Tibial artery (tissue), 4 donors: Measurements from ENCODE around the gene GRIA2.

ENCODE experiments used
- DNase-seq, 2 donors: peaks; one replicate each; pipeline ENCODE4 v3.0.0-alpha.2; 2019
- H3K27ac ChIP-seq, 2 donors: fragments of 200-600 bp; sonication (generic) in 1 of 2; 1 replicate in 1 of 2; 2 replicates in 1 of 2; pipeline ENCODE4 v1.5.1; 2018 to 2019; ENCODE audit warnings: mild to moderate bottlenecking in 1 of 2
- H3K27me3 ChIP-seq, 2 donors: fragments of 200-600 bp; sonication (generic) in 1 of 2; one replicate each; pipeline versions ENCODE4 v1.5.1 to v1.6.0; 2016 to 2019
- H3K36me3 ChIP-seq, 3 donors: fragments of 200-600 bp; sonication (generic) in 2 of 3; one replicate each; pipeline ENCODE4 v1.5.1; 2016 to 2019; ENCODE audit warnings: mild to moderate bottlenecking in 2 of 3
- H3K4me1 ChIP-seq, 4 donors: fragments of 200-600 bp; sonication (generic) in 2 of 4; 1 replicate in 3 of 4; 2 replicates in 1 of 4; pipeline ENCODE4 v1.5.1; 2016 to 2019
- H3K4me3 ChIP-seq, 2 donors: fragments of 200-600 bp; sonication (generic) in 1 of 2; 1 replicate in 1 of 2; 2 replicates in 1 of 2; pipeline ENCODE4 v1.5.1; 2018 to 2019; ENCODE audit warnings: mild to moderate bottlenecking in 2 of 2
- H3K9me3 ChIP-seq, 3 donors: fragments of 200-600 bp; sonication (generic) in 1 of 3; one replicate each; pipeline ENCODE4 v1.5.1; 2016 to 2019
- CTCF ChIP-seq, 2 experiments: fragments of 200-600 bp in 1 of 2; fragments of 450-650 bp in 1 of 2; IDR thresholded peaks; one replicate each; pipeline ENCODE4 v1.5.1; 2017 to 2019; ENCODE audit warnings: antibody characterized with exemption in 2 of 2, mild to moderate bottlenecking in 1 of 2, moderate library complexity in 1 of 2
- intact Hi-C: fragments of 100-400 bp; cut with DNase I; formaldehyde crosslinking; loops from one replicate; pipeline ENCODE4 v1.15.0; 2023; ENCODE audit warnings: low total_unique reads

Gene GRIA2

GRCh38 chr4:157265281-157265680 is 44.8 kb downstream of the GRIA2 start:
- Histone ChIP-seq H3K9me3 (no peaks in the 10 kb centered on the region), H3K27me3 (no peaks in the 10 kb centered on the region), H3K27ac (no peak overlapping the region), H3K4me1 (no peaks in the 10 kb centered on the region), H3K36me3 (no peaks in the 10 kb centered on the region), H3K4me3 (no peak overlapping the region)
- TF ChIP-seq CTCF (IDR thresholded peaks at IDR 0.05): no peak
- intact Hi-C loops: no loop called here
- DNase-seq: no peak

- Histone ChIP-seq H3K4me3 (no peak overlapping the region), H3K36me3 (no peaks in the 10 kb centered on the region), H3K4me1 (no peaks in the 10 kb centered on the region), H3K27me3 (no peaks in the 10 kb centered on the region), H3K9me3 (no peaks in the 10 kb centered on the region), H3K27ac (no peak overlapping the region)
- intact Hi-C loops: no loop called here
- TF ChIP-seq CTCF (IDR thresholded peaks at IDR 0.05): no peak
- no peak for DNase-seq
Observed at GRCh38 chr4:157270108-157270507, 49.6 kb downstream of the GRIA2 start.

DNA sequence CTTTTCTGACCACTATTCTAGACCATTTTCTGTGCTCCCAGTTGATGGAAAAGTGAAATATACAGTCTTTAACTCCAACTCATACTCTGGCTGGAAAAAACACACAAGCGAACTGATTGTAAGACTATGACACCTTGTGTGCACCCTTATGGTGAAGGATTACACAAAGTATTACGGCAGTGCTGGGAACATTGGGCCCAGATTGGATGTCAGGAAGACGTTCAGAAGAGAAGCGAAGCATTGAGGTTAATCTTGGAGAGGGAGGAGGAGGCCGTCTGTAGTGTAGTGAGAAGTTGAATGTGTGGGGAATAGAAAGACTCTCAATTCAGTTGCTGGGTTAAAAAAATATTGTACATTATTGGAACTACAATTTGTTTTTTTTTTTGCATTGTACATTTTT is 50.0 kb downstream of the GRIA2 start:
- Histone ChIP-seq H3K27me3 (no peaks in the 10 kb centered on the region), H3K4me3 (no peak overlapping the region), H3K27ac (no peak overlapping the region), H3K9me3 (no peaks in the 10 kb centered on the region), H3K36me3 (no peaks in the 10 kb centered on the region), H3K4me1 (no peaks in the 10 kb centered on the region)
- intact Hi-C loops: no loop called here
- no peak for TF ChIP-seq CTCF (IDR thresholded peaks at IDR 0.05)
- DNase-seq: no peak

GRCh38 chr4:157271166-157271869 is 50.8 kb downstream of the GRIA2 start:
- Histone ChIP-seq H3K9me3 (no peaks in the 10 kb centered on the region), H3K27ac (no peak overlapping the region), H3K36me3 (no peaks in the 10 kb centered on the region), H3K4me1 (no peaks in the 10 kb centered on the region), H3K27me3 (no peaks in the 10 kb centered on the region), H3K4me3 (no peak overlapping the region)
- TF ChIP-seq CTCF (IDR thresholded peaks at IDR 0.05): no peak
- intact Hi-C loops: no loop called here
- DNase-seq: no peak

DNA sequence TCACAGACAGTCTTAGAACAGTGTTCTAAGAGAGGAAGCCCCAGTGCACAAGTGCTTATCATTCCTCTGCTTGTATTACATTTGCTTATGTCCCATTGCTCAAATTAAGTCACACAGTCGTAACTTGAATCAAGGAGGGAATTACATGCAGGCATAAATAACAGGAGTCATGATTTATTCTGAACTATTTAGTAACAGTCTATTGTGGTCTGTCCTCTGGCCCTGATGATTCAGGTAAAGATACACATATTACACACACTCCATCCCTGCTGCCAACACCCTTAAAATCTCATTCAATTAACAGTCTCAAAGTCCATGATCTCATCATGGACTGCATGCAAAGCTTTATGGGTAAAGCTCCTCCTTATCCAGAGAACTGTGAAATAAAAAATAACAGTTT is 60.1 kb downstream of the GRIA2 start:
- Histone ChIP-seq H3K27ac (no peak overlapping the region), H3K9me3 (no peaks in the 10 kb centered on the region), H3K27me3 (no peaks in the 10 kb centered on the region), H3K4me3 (no peak overlapping the region), H3K36me3 (no peaks in the 10 kb centered on the region), H3K4me1 (no peaks in the 10 kb centered on the region)
- intact Hi-C loops: no loop called here
- DNase-seq: no peak
- no peak for TF ChIP-seq CTCF (IDR thresholded peaks at IDR 0.05)

DNA sequence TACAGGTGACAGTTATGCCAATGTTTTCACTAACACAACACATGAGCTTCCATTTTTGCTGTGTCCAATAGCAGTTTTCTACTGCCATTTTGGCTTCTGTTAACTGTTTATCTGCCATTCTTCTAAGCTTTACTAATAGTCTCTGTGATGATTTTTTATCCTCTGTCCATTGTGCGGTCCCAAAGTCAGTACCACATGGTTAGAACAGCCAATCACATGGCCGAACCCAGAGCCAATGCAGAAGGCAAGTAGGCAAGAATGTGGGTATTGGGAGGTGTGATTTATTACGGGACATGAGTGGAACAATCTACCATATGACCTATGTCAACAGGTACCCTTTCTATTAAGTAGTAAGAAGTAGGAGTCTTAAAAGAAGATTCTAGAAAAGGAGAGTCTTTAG is 61.5 kb downstream of the GRIA2 start:
- Histone ChIP-seq H3K27me3 (no peaks in the 10 kb centered on the region), H3K4me3 (no peak overlapping the region), H3K27ac (no peak overlapping the region), H3K4me1 (no peaks in the 10 kb centered on the region), H3K9me3 (no peaks in the 10 kb centered on the region), H3K36me3 (no peaks in the 10 kb centered on the region)
- DNase-seq: no peak
- TF ChIP-seq CTCF (IDR thresholded peaks at IDR 0.05): no peak
- intact Hi-C loops: no loop called here
